VCaP (cell line): ENCODE measurements around the gene GFRA1.

Source experiments
- H3K27ac ChIP-seq: fragments of 450-650 bp; 2 replicates; pipeline ENCODE4 v1.5.1; 2017
- CTCF ChIP-seq: fragments of 450-650 bp; conservative IDR thresholded peaks from 2 replicates; pipeline ENCODE4 v1.5.1; 2017; ENCODE audit warnings: mild to moderate bottlenecking, moderate library complexity

The GFRA1 gene

GRCh38 chr10:116134322-116134721 lies 138.7 kb downstream of the GFRA1 start:
- no peak overlapping the region for H3K27ac ChIP-seq
- no peak for TF ChIP-seq CTCF

GRCh38 chr10:116133634-116134033 lies 139.4 kb downstream of the GFRA1 start:
- H3K27ac ChIP-seq, result no peak overlapping the region
- TF ChIP-seq CTCF, result no peak

GRCh38 chr10:116132780-116133399 lies 140.1 kb downstream of the GFRA1 start:
- no peak overlapping the region for H3K27ac ChIP-seq
- TF ChIP-seq CTCF, result no peak

GRCh38 chr10:116130006-116130405 lies 143.0 kb downstream of the GFRA1 start:
- no peak for TF ChIP-seq CTCF
- no peak overlapping the region for H3K27ac ChIP-seq

GRCh38 chr10:116126954-116127695 lies 145.9 kb downstream of the GFRA1 start:
- no peak for TF ChIP-seq CTCF
- H3K27ac ChIP-seq, result no peak overlapping the region; the same call in 1 of the 2 replicates

GRCh38 chr10:116126239-116126638 lies 146.8 kb downstream of the GFRA1 start:
- H3K27ac ChIP-seq, result no peak overlapping the region
- TF ChIP-seq CTCF, result no peak

GRCh38 chr10:116125180-116125579 lies 147.8 kb downstream of the GFRA1 start:
- no peak overlapping the region for H3K27ac ChIP-seq
- no peak for TF ChIP-seq CTCF
